HEK293T (cell line): Measurements from ENCODE around the gene TRIM24.

Experiments
- BHLHE40 ChIP-seq: fragments of 450-650 bp; IDR thresholded peaks from 2 replicates; pipeline ENCODE4 v1.6.1; 2016; ENCODE audit warnings: mild to moderate bottlenecking, moderate library complexity, borderline replicate concordance
- FOXK2 ChIP-seq: fragments of 450-650 bp; IDR thresholded peaks from 2 replicates; pipeline ENCODE4 v1.6.1; 2016; ENCODE audit warnings: mild to moderate bottlenecking
- FOXM1 ChIP-seq: fragments of 450-650 bp; IDR thresholded peaks from 2 replicates; pipeline ENCODE4 v1.6.1; 2017; ENCODE audit warnings: mild to moderate bottlenecking, borderline replicate concordance
- HDGF ChIP-seq: fragments of 450-650 bp; IDR thresholded peaks from 2 replicates; pipeline ENCODE4 v1.6.1; 2017; ENCODE audit warnings: antibody characterized with exemption, borderline replicate concordance
- LEF1 ChIP-seq: fragments of 450-650 bp; IDR thresholded peaks from 2 replicates; pipeline ENCODE4 v1.6.1; 2017; ENCODE audit warnings: mild to moderate bottlenecking, borderline replicate concordance
- NFRKB ChIP-seq: fragments of 450-650 bp; IDR thresholded peaks from 2 replicates; pipeline ENCODE4 v1.6.1; 2016; ENCODE audit warnings: mild to moderate bottlenecking, moderate library complexity
- SP1 ChIP-seq: fragments of 450-650 bp; IDR thresholded peaks from 2 replicates; pipeline ENCODE4 v1.6.1; 2017
- TARDBP ChIP-seq: fragments of 450-650 bp; IDR thresholded peaks from 2 replicates; pipeline ENCODE4 v1.6.1; 2016

- TF ChIP-seq HDGF (no peak), SP1 (no peak), TARDBP (no peak), NFRKB (no peak), LEF1 (no peak), FOXK2 (no peak), BHLHE40 (no peak), FOXM1 (no peak)
Measured at GRCh38 chr7:138493535-138493934, 33.5 kb downstream of the TRIM24 start.
